Right ventricle myocardium inferior (tissue), 1 donor: ENCODE measurements around the gene DMRTB1. TPM values are rescaled to one million over a fixed set of nuclear protein-coding genes. Genes with fewer than 3 reads are reported as not detected.

Experiments
- total RNA-seq: library from RNA; stranded (reverse); fragmentation: NEBNext Ultra II Directional; extraction: Animal tissue kit (Norgen Biotek cat#: 25700); gene quantifications from one replicate; pipeline ENCODE4 v1.2.1, GENCODE V29; 2021
- donor health status: DM: no; HTN: yes; CAD: no; lungs with severe emphysema.

The DMRTB1 gene
- total RNA-seq, 1 donor from 2014 or later = not detected

Other genes starting within 250 kb of the DMRTB1 start
- 60.7 TPM for gene CZIB, start 238.8 kb upstream of the DMRTB1 start, total RNA-seq
- gene MAGOH, start 220.9 kb upstream of the DMRTB1 start, total RNA-seq = 24.0 TPM
- gene LRP8, start 131.3 kb upstream of the DMRTB1 start, total RNA-seq = 1.2 TPM